GM12878 (cell line): Measurements from ENCODE around the gene SNAP23. TPM values are rescaled to one million over a fixed set of nuclear protein-coding genes. Genes with fewer than 3 reads are reported as not detected.

Experiments used
- ATF7 ChIP-seq: fragments of 450-650 bp; IDR thresholded peaks from 2 replicates; pipeline ENCODE4 v1.6.1; 2016; ENCODE audit warnings: low read depth, mild to moderate bottlenecking
- CHD1 ChIP-seq: IDR thresholded peaks from 2 replicates; pipeline ENCODE4 v1.6.1; 2012; ENCODE audit warnings: low read depth, low read length, improper control_type of control experiment
- E2F8 ChIP-seq: fragments of 450-650 bp; IDR thresholded peaks from 2 replicates; pipeline ENCODE4 v1.6.1; 2018; ENCODE audit warnings: mild to moderate bottlenecking, low read depth, moderate library complexity; ENCODE audit not compliant: partially characterized antibody
- ETV6 ChIP-seq, 2 experiments: fragments of 450-650 bp in 1 of 2; IDR thresholded peaks in 1 of 2; conservative IDR thresholded peaks in 1 of 2; 2 replicates each; pipeline ENCODE4 v1.6.1; 2014; ENCODE audit warnings: antibody characterized with exemption in 1 of 2, borderline replicate concordance in 1 of 2, low read depth in 1 of 2, mild to moderate bottlenecking in 1 of 2, moderate library complexity in 1 of 2
- IKZF1 ChIP-seq: fragments of 450-650 bp; conservative IDR thresholded peaks from 2 replicates; pipeline ENCODE4 v1.6.1; 2017; ENCODE audit warnings: antibody characterized with exemption, mild to moderate bottlenecking
- MTA2 ChIP-seq: fragments of 450-650 bp; IDR thresholded peaks from 2 replicates; pipeline ENCODE4 v1.6.1; 2016; ENCODE audit warnings: low read depth, mild to moderate bottlenecking, moderate library complexity
- PAX8 ChIP-seq: fragments of 450-650 bp; IDR thresholded peaks from 2 replicates; pipeline ENCODE4 v1.6.1; 2017; ENCODE audit warnings: mild to moderate bottlenecking, moderate library complexity
- RELB ChIP-seq: fragments of 450-650 bp; IDR thresholded peaks from 2 replicates; pipeline ENCODE4 v1.6.1; 2017; ENCODE audit warnings: low read depth, mild to moderate bottlenecking, moderate library complexity
- REST ChIP-seq: IDR thresholded peaks from 2 replicates; pipeline ENCODE4 v1.6.1; 2012; ENCODE audit warnings: mild to moderate bottlenecking, low read depth, low read length
- SIN3A ChIP-seq: IDR thresholded peaks from 2 replicates; pipeline ENCODE4 v1.6.1; 2012; ENCODE audit warnings: low read depth, low read length, improper control_type of control experiment
- TCF12 ChIP-seq: IDR thresholded peaks from 2 replicates; pipeline ENCODE4 v1.6.1; 2011; ENCODE audit warnings: low read depth, mild to moderate bottlenecking, low read length
- ZBED1 ChIP-seq: IDR thresholded peaks from 2 replicates; pipeline ENCODE4 v1.6.1; 2016; ENCODE audit warnings: borderline replicate concordance
- ZBTB11 ChIP-seq: fragments of 450-650 bp; formaldehyde crosslinking; IDR thresholded peaks from 2 replicates; pipeline ENCODE4 v1.5.0; 2022; ENCODE audit warnings: mild to moderate bottlenecking, missing genetic modification characterization
- polyA plus RNA-seq, 11 experiments: library from polyadenylated mRNA; depleted of rRNA in 4 of 11; unstranded in 6 of 11; stranded (reverse) in 5 of 11; fragments of >200 nt; fragmentation: Nextera tagmentation in 4 of 11; fragmentation: Illumina TruSeq in 1 of 11; extraction: Ambion mirVana in 4 of 11; extraction: Trizol in 1 of 11; gene quantifications; 1 replicate in 1 of 11; 2 replicates in 10 of 11; pipeline versions ENCODE4 v1.2.1 to v1.2.3, GENCODE V29; 2011 to 2016; ENCODE audit warnings: inconsistent platforms in 2 of 11, missing spikeins in 2 of 11, low read depth in 1 of 11
- total RNA-seq, 4 experiments: library from RNA; depleted of rRNA in 3 of 4; stranded (reverse); fragments of >200 nt in 3 of 4; fragmentation: Illumina TruSeq in 1 of 4; extraction: Trizol in 1 of 4; gene quantifications; 2 replicates each; pipeline versions ENCODE4 v1.2.1 to v1.2.3, GENCODE V29; 2013 to 2021
- TF ChIP-seq, protein P1 (sequence below): IDR thresholded peaks from 2 replicates; pipeline ENCODE4 v1.6.1; 2011; ENCODE audit warnings: borderline replicate concordance, low read depth, mild to moderate bottlenecking, moderate library complexity, mixed read lengths, low read length; ENCODE audit not compliant: insufficient read depth; ENCODE audit errors: extremely low read length

SNAP23 gene
- total and polyA plus RNA-seq, 10 of the 15 experiments (the other 5 are each of a cell fraction or from before 2014, with no cell fraction given): 51.9 to 127 (median 74.6) TPM

GRCh38 chr15:42548249-42549031 lies 53.0 kb downstream of the SNAP23 start, which contains the start of the genes HAUS2 and LRRC57 (continued):
- TF ChIP-seq ZBTB11 (CRISPR knock-in tag): no peak
- TF ChIP-seq RELB: peak; percentile 89
- no peak for TF ChIP-seq ZBED1
- no peak; a peak in 1 of 4 replicates for TF ChIP-seq ETV6 (conservative IDR thresholded peaks at IDR 0.05 in 1 of 2, IDR thresholded peaks at IDR 0.05 in 1 of 2; ENCODE audit: borderline replicate concordance in 1 of 2, low read depth in 1 of 2)
- peak; percentile 34; the same call in 1 of the 2 replicates for TF ChIP-seq TCF12
- TF ChIP-seq REST: no peak
- TF ChIP-seq, protein P1, sequence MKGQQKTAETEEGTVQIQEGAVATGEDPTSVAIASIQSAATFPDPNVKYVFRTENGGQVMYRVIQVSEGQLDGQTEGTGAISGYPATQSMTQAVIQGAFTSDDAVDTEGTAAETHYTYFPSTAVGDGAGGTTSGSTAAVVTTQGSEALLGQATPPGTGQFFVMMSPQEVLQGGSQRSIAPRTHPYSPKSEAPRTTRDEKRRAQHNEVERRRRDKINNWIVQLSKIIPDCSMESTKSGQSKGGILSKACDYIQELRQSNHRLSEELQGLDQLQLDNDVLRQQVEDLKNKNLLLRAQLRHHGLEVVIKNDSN: no peak
- TF ChIP-seq MTA2: no peak; the same call in 1 of the 2 replicates
- TF ChIP-seq CHD1: no peak
- peak; percentile 39 for TF ChIP-seq E2F8
- peak; percentile 97 for TF ChIP-seq ATF7
- TF ChIP-seq IKZF1: peak; percentile 92
- peak; percentile 80; the same call in 1 of the 2 replicates for TF ChIP-seq SIN3A
- no peak for TF ChIP-seq PAX8
